Kidney glomerular epithelial cell (primary cell): ENCODE results near the gene ITPKA.

Experiments
- DNase-seq: peaks from one replicate; lab custom pipeline; 2025; lab: John Stamatoyannopoulos, UW

The ITPKA gene

GRCh38 chr15:41511331-41511898, 17.7 kb downstream of the ITPKA start:
- DNase-seq = no peak

- no peak for DNase-seq
Observed at GRCh38 chr15:41511899-41512369, 18.3 kb downstream of the ITPKA start.

- no peak for DNase-seq
Observed at GRCh38 chr15:41512512-41512939, 18.9 kb downstream of the ITPKA start.

GRCh38 chr15:41512940-41513505, 19.3 kb downstream of the ITPKA start:
- no peak for DNase-seq

GRCh38 chr15:41513506-41514227, 20.0 kb downstream of the ITPKA start, which contains the start of gene LTK:
LTK (minus strand) TSS chr15:41513827; CDS start chr15:41513709, 118 bp downstream.
- no peak for DNase-seq

- DNase-seq = no peak
Observed at GRCh38 chr15:41517895-41518449, 24.3 kb downstream of the ITPKA start.

GRCh38 chr15:41520636-41521035, 27.0 kb downstream of the ITPKA start:
- DNase-seq = no peak

- no peak for DNase-seq
Observed at GRCh38 chr15:41521614-41522013, 27.9 kb downstream of the ITPKA start.

GRCh38 chr15:41523097-41523496, 29.4 kb downstream of the ITPKA start:
- DNase-seq = no peak

- DNase-seq = no peak
Observed at GRCh38 chr15:41530363-41530956, 36.8 kb downstream of the ITPKA start.

- DNase-seq = no peak
Observed at GRCh38 chr15:41535544-41535943, 41.9 kb downstream of the ITPKA start.

- DNase-seq = no peak
Observed at GRCh38 chr15:41536866-41537265, 43.2 kb downstream of the ITPKA start.

GRCh38 chr15:41543521-41543870, 49.8 kb downstream of the ITPKA start:
- no peak for DNase-seq

GRCh38 chr15:41544650-41545015, 51.0 kb downstream of the ITPKA start:
- DNase-seq = no peak

GRCh38 chr15:41545218-41545617, 51.5 kb downstream of the ITPKA start:
- no peak for DNase-seq

GRCh38 chr15:41546851-41547786, 53.4 kb downstream of the ITPKA start:
- DNase-seq = no peak

GRCh38 chr15:41550066-41550775, 56.5 kb downstream of the ITPKA start:
- DNase-seq = no peak
